Activated CD8-positive, alpha-beta T cell treated with anti-CD3 and anti-CD28 coated beads for 36 hours (primary cell): ENCODE measurements around the gene KDM4D. TPM values are rescaled to one million over a fixed set of nuclear protein-coding genes. Genes with fewer than 3 reads are reported as not detected.

ENCODE experiments used
- ATAC-seq: fragments of 200-7000 bp; cut with Tn5 transposase; one replicate; pipeline ENCODE4 v1.10.0; 2021; ENCODE audit warnings: mild to moderate bottlenecking, moderate library complexity
- CTCF ChIA-PET: fragments of 350-600 bp; sonication (Branson Sonifier 250); formaldehyde crosslinking; loops from one replicate; lab custom pipeline; 2021; ENCODE audit warnings: antibody characterized with exemption; lab: Charles Lee
- POLR2A ChIA-PET: fragments of 350-600 bp; sonication (Branson Sonifier 250); formaldehyde crosslinking; loops from one replicate; lab custom pipeline; 2021; ENCODE audit warnings: antibody characterized with exemption; lab: Charles Lee
- DNase-seq: peaks from one replicate; pipeline ENCODE4 v3.0.0-alpha.2; 2020
- H3K27ac Mint-ChIP-seq: one replicate; pipeline ENCODE4 v1.8.0; 2021; ENCODE audit warnings: mild to moderate bottlenecking, mixed read lengths
- H3K27me3 Mint-ChIP-seq: one replicate; pipeline ENCODE4 v1.8.0; 2021; ENCODE audit warnings: mixed read lengths
- H3K36me3 Mint-ChIP-seq: one replicate; pipeline ENCODE4 v1.8.0; 2021; ENCODE audit warnings: low read depth, mixed read lengths
- H3K4me1 Mint-ChIP-seq: one replicate; pipeline ENCODE4 v1.8.0; 2021; ENCODE audit warnings: low read depth, mixed read lengths
- H3K4me3 Mint-ChIP-seq: one replicate; pipeline ENCODE4 v1.8.0; 2021; ENCODE audit warnings: mild to moderate bottlenecking, moderate library complexity, mixed read lengths
- H3K9me3 Mint-ChIP-seq: one replicate; pipeline ENCODE4 v1.8.0; 2021; ENCODE audit warnings: mixed read lengths
- intact Hi-C: fragments of 100-400 bp; cut with micrococcal nuclease; formaldehyde crosslinking; loops from one replicate; pipeline ENCODE4 v1.10.0; 2022
- total RNA-seq, 2 experiments: library from RNA; stranded (reverse); gene quantifications; one replicate each; pipeline ENCODE4 v1.2.3, GENCODE V29; 2021
- TF ChIP-seq, protein P1 (sequence below): fragments of 200-600 bp; IDR thresholded peaks from one replicate; pipeline ENCODE4 v1.8.0; 2022; ENCODE audit warnings: antibody characterized with exemption, mild to moderate bottlenecking

The KDM4D gene
- total RNA-seq, 2 experiments from 2014 or later, result 1.1 to 1.6 TPM

DNA sequence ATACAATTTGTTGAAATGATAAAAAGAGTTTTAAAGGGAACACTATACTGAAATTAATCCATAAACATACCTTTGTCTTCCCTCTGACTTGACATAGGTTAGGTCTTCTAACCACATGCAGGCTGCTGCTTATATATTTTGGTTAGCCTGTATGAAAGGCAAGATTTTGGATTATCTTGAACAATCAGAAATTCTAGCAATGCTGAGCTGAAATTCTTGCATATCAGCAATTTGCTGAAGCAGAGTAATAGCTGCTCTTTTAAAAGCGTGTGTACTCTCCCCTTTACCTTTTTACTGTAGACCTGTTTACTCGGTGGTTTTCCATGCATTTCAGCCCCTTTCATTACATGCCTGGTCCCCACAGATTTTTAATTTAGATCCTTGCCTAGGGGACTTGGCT, 34.2 kb upstream of the KDM4D start:
- ChIA-PET CTCF (no interaction called here), POLR2A (no interaction called here)
- Mint-ChIP-seq H3K4me1 (peaks cover 15% of the 10 kb centered on the region), H3K9me3 (no peaks in the 10 kb centered on the region), H3K4me3 (no peak overlapping the region), H3K27me3 (no peaks in the 10 kb centered on the region), H3K27ac (no peak overlapping the region), H3K36me3 (no peaks in the 10 kb centered on the region)
- intact Hi-C loops, result no loop called here
- TF ChIP-seq, protein P1, sequence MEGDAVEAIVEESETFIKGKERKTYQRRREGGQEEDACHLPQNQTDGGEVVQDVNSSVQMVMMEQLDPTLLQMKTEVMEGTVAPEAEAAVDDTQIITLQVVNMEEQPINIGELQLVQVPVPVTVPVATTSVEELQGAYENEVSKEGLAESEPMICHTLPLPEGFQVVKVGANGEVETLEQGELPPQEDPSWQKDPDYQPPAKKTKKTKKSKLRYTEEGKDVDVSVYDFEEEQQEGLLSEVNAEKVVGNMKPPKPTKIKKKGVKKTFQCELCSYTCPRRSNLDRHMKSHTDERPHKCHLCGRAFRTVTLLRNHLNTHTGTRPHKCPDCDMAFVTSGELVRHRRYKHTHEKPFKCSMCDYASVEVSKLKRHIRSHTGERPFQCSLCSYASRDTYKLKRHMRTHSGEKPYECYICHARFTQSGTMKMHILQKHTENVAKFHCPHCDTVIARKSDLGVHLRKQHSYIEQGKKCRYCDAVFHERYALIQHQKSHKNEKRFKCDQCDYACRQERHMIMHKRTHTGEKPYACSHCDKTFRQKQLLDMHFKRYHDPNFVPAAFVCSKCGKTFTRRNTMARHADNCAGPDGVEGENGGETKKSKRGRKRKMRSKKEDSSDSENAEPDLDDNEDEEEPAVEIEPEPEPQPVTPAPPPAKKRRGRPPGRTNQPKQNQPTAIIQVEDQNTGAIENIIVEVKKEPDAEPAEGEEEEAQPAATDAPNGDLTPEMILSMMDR, result no peak
- DNase-seq, result no peak
- no peak for ATAC-seq

DNA sequence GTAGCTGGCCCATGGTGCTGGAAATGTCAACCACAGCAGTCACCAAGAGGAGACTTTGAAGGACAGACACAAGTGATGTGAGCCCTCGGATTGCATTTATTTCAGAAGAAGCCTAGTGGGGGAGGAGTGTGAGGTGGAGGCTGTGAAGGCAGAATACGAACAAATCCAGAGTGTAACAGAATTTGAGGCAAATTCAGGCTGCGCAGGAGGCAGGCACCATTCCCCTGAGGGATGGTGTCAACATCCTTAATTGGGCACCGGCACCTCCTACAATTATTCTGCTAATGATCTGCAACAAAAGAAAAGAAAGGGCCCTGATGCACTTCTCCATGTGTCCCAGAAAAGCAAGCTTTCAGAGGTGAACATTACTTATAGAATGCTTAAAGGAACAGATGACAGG, 32.4 kb upstream of the KDM4D start:
- ChIA-PET CTCF (no interaction called here), POLR2A (no interaction called here)
- intact Hi-C loops, result no loop called here
- TF ChIP-seq, protein P1, result no peak
- Mint-ChIP-seq H3K36me3 (no peaks in the 10 kb centered on the region), H3K4me1 (no peaks in the 10 kb centered on the region), H3K27ac (no peak overlapping the region), H3K27me3 (no peaks in the 10 kb centered on the region), H3K9me3 (no peaks in the 10 kb centered on the region), H3K4me3 (no peak overlapping the region)
- ATAC-seq (no peak), DNase-seq (no peak)

DNA sequence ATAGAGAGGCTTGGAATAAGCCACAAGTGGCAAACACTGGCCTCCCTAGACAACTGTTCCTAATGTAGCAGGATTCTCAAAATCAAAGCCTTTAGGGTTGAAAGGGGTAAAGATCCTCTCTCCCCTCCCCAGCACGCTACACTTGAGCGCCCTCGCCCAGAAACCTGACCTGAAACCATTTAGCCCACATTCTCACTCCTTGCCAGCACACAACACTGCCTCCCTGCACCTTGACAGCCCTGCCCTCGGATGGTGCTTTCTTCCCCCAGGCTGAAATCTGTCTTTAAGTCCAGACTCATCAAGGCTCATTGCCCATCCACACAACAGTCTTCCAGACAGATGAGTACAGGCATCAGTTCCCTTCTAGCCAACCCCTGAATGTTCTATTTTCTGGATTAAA, 26.7 kb upstream of the KDM4D start:
- POLR2A ChIA-PET, result no interaction called here
- DNase-seq, result no peak
- no peaks in the 10 kb centered on the region for H3K36me3 Mint-ChIP-seq
- CTCF ChIA-PET, result no interaction called here
- H3K27me3 Mint-ChIP-seq, result no peaks in the 10 kb centered on the region
- H3K9me3 Mint-ChIP-seq, result no peaks in the 10 kb centered on the region
- H3K4me1 Mint-ChIP-seq, result no peaks in the 10 kb centered on the region
- no peak overlapping the region for H3K27ac Mint-ChIP-seq
- intact Hi-C loops, result no loop called here
- ATAC-seq, result no peak
- no peak overlapping the region for H3K4me3 Mint-ChIP-seq
- TF ChIP-seq, protein P1, result no peak

DNA sequence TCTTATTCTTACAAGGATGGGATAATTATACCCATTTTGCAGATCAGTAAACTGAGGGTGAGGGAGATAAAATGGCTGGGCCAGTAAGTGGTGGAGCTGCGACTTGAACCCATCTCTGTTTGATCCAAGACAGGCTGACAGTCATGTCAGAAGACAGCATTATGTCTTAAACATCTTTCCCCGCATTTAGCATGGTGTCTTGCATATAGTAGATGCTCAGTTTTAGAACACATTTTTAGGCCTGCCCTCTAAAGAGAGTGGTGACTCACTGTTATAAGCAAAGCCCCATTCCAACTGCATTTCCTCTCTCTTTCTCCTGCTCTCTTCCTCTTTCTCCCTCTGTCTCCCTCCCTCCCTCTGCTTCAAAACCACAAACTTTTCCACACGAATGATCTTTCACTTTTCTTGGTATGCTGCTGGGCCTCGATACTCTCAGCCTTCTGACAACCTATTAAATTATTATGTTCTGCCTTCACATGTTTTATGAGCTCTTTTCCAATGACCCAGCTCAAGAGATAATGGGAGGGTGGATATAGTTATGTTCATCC, 25.4 kb upstream of the KDM4D start:
- Mint-ChIP-seq H3K4me1 (no peaks in the 10 kb centered on the region), H3K27me3 (no peaks in the 10 kb centered on the region), H3K4me3 (no peak overlapping the region), H3K27ac (no peak overlapping the region), H3K9me3 (no peaks in the 10 kb centered on the region), H3K36me3 (no peaks in the 10 kb centered on the region)
- TF ChIP-seq, protein P1, result no peak
- ChIA-PET CTCF (interaction anchor here (0.8 to 1.2 kb wide), 2 partner anchors 21 to 50 kb away, joined by 3 to 4 read pairs; no protein-coding TSS in a partner anchor), POLR2A (no interaction called here)
- ATAC-seq (no peak), DNase-seq (no peak)
- intact Hi-C loops, result no loop called here

DNA sequence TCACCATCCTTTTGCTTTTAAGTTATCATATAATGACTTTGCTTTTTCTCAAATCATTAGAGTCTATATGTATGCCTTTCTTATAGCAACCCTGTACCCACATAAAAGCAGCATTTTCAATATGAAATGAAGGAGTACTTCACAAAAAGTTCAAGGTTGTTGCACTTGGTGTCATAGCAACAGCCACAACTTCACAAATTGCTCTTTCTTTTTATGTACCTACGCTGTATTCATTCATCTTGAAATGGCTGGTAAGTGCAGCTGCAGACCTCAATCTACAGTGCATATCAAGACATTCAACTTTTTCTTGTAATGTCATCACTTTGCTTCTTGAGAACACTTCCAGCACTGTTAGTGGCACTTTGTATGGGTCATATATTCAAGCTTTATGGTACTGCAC, 18.8 kb upstream of the KDM4D start:
- TF ChIP-seq, protein P1, result no peak
- Mint-ChIP-seq H3K4me3 (no peak overlapping the region), H3K4me1 (no peaks in the 10 kb centered on the region), H3K27ac (no peak overlapping the region), H3K9me3 (no peaks in the 10 kb centered on the region), H3K36me3 (no peaks in the 10 kb centered on the region), H3K27me3 (no peaks in the 10 kb centered on the region)
- ChIA-PET POLR2A (no interaction called here), CTCF (no interaction called here)
- ATAC-seq (no peak), DNase-seq (no peak)
- intact Hi-C loops, result no loop called here
